Neutrophil (primary cell): ENCODE data around the gene AZU1.

Source experiments
- H3K27ac ChIP-seq: fragments of 200-600 bp; sonication (generic); 2 replicates; pipeline ENCODE4 v1.5.1; 2016; ENCODE audit warnings: mild to moderate bottlenecking, moderate library complexity
- H3K27me3 ChIP-seq: fragments of 200-600 bp; sonication (generic); 2 replicates; pipeline ENCODE4 v1.6.0; 2016; ENCODE audit warnings: mild to moderate bottlenecking
- H3K36me3 ChIP-seq: fragments of 200-600 bp; sonication (generic); 2 replicates; pipeline ENCODE4 v1.5.1; 2017
- H3K4me1 ChIP-seq, 2 experiments: fragments of 200-600 bp in 1 of 2; sonication (generic) in 1 of 2; 1 replicate in 1 of 2; 2 replicates in 1 of 2; pipeline versions ENCODE4 v1.5.1 to v1.6.1; 2013 to 2016; ENCODE audit warnings: low read depth in 1 of 2, low read length in 1 of 2, mild to moderate bottlenecking in 1 of 2, moderate library complexity in 1 of 2; ENCODE audit not compliant: control insufficient read depth in 1 of 2, insufficient read depth in 1 of 2
- H3K4me3 ChIP-seq, 2 experiments: fragments of 200-600 bp in 1 of 2; sonication (generic) in 1 of 2; 1 replicate in 1 of 2; 2 replicates in 1 of 2; pipeline ENCODE4 v1.5.1; 2013 to 2016; ENCODE audit warnings: low read depth in 1 of 2, low read length in 1 of 2, mild to moderate bottlenecking in 1 of 2, moderate library complexity in 1 of 2
- H3K9me3 ChIP-seq: fragments of 200-600 bp; sonication (generic); 2 replicates; pipeline ENCODE4 v1.5.1; 2016
- CTCF ChIP-seq: fragments of 200-600 bp; sonication (generic); IDR thresholded peaks from 2 replicates; pipeline ENCODE4 v1.5.1; 2016; ENCODE audit warnings: antibody characterized with exemption

Gene AZU1

GRCh38 chr19:855566-856120 is 28.0 kb downstream of the AZU1 start:
- Histone ChIP-seq H3K4me1 (peaks cover 51 to 60% of the 10 kb centered on the region in 2 experiments), H3K4me3 (no peak overlapping the region), H3K9me3 (no peaks in the 10 kb centered on the region), H3K27ac (no peak overlapping the region), H3K27me3 (peaks cover 52% of the 10 kb centered on the region), H3K36me3 (no peaks in the 10 kb centered on the region)
- no peak for TF ChIP-seq CTCF

GRCh38 chr19:858284-858683 is 30.6 kb downstream of the AZU1 start:
- no peaks in the 10 kb centered on the region for H3K9me3 ChIP-seq
- no peaks in the 10 kb centered on the region for H3K36me3 ChIP-seq
- no peak for TF ChIP-seq CTCF
- H3K27ac ChIP-seq: peak overlapping the region; percentile 87
- peaks cover 51 to 52% of the 10 kb centered on the region in 2 experiments for H3K4me1 ChIP-seq
- H3K4me3 ChIP-seq: no peak overlapping the region
- peaks cover 48% of the 10 kb centered on the region for H3K27me3 ChIP-seq

GRCh38 chr19:858868-859843 is 31.5 kb downstream of the AZU1 start, which contains the start of gene CFD:
TSS of gene CFD (plus strand) at chr19:859664. CDS start at chr19:859690, 26 bp downstream.
- peak within 1 kb of the TSS; percentile 87 for H3K27ac ChIP-seq
- H3K4me3 ChIP-seq: peak within 1 kb of the TSS; percentile 62 to 64
- no peak for TF ChIP-seq CTCF
- no peaks in the 10 kb centered on the region for H3K9me3 ChIP-seq
- peaks cover 41% of the 10 kb centered on the region for H3K27me3 ChIP-seq
- no peaks in the 10 kb centered on the region for H3K36me3 ChIP-seq
- peaks cover 58% of the 10 kb centered on the region in 2 experiments for H3K4me1 ChIP-seq

- H3K27me3 ChIP-seq: peaks cover 38% of the 10 kb centered on the region
- H3K36me3 ChIP-seq: no peaks in the 10 kb centered on the region
- peak overlapping the region; percentile 62 to 64 for H3K4me3 ChIP-seq
- peaks cover 59 to 60% of the 10 kb centered on the region in 2 experiments for H3K4me1 ChIP-seq
- no peaks in the 10 kb centered on the region for H3K9me3 ChIP-seq
- TF ChIP-seq CTCF: no peak
- H3K27ac ChIP-seq: peak overlapping the region; percentile 39
These were observed 33.6 kb downstream of the AZU1 start for GRCh38 chr19:861141-861755.

- peaks cover 2% of the 10 kb centered on the region for H3K36me3 ChIP-seq
- peak overlapping the region; percentile 88 for H3K27ac ChIP-seq
- H3K9me3 ChIP-seq: no peaks in the 10 kb centered on the region
- H3K4me1 ChIP-seq: peaks cover 58 to 60% of the 10 kb centered on the region in 2 experiments
- H3K27me3 ChIP-seq: peaks cover 38% of the 10 kb centered on the region
- TF ChIP-seq CTCF: peak; percentile 27
- peak overlapping the region; percentile 17 to 56 for H3K4me3 ChIP-seq
These were observed 34.3 kb downstream of the AZU1 start for GRCh38 chr19:861756-862580.
